Measurements from ENCODE around the gene TMEM182. TPM values are rescaled to one million over a fixed set of nuclear protein-coding genes. Genes with fewer than 3 reads are reported as not detected.

The TMEM182 gene
- total RNA-seq, 1 experiment from 2014 or later = 6.5 TPM

- no peaks in the 10 kb centered on the region for H3K27me3 ChIP-seq (ENCODE audit: low read length)
- H3K9me2 ChIP-seq (replicated peaks; ENCODE audit: low read length) = no peaks in the 10 kb centered on the region
- ChIA-PET POLR2A (ENCODE audit: unreplicated experiment) (no interaction called here), CTCF (interaction anchor here (0.6 to 0.8 kb wide), 2 partner anchors 10 to 265 kb away, joined by 3 read pairs; no protein-coding TSS in a partner anchor)
- DNase-seq (peak; percentile 78), ATAC-seq (no peak)
- no peak overlapping the region for H3K4me2 ChIP-seq (ENCODE audit: low read length)
- no peaks in the 10 kb centered on the region for H3K79me2 ChIP-seq (ENCODE audit: low read length)
- BruUV-seq (replicated peaks) = no TSS peak
- no peaks in the 10 kb centered on the region for H4K20me1 ChIP-seq (ENCODE audit: low read length)
- no peak overlapping the region for H3K4me3 ChIP-seq (ENCODE audit: low read length)
- H2AFZ ChIP-seq (ENCODE audit: low read length) = no peak overlapping the region
- no peaks in the 10 kb centered on the region for H3K9me3 ChIP-seq (ENCODE audit: low read length)
- TF ChIP-seq CTCF (conservative IDR thresholded peaks at IDR 0.05; ENCODE audit: low read depth, low read length) = peak; percentile 92
- no peak for TF ChIP-seq EZH2 (IDR thresholded peaks at IDR 0.05; ENCODE audit: low read length, unreplicated experiment)
- TF ChIP-seq EZH2phosphoT487 (IDR thresholded peaks at IDR 0.05; ENCODE audit: borderline replicate concordance, low read length) = no peak
- no peak overlapping the region for H3K27ac ChIP-seq (ENCODE audit: low read length)
- no peak overlapping the region for H3K9ac ChIP-seq (ENCODE audit: low read length)
- H3K4me1 ChIP-seq (ENCODE audit: insufficient read depth, low read length) = no peaks in the 10 kb centered on the region
- H3K36me3 ChIP-seq (ENCODE audit: low read depth, low read length) = no peaks in the 10 kb centered on the region
- no peaks in the 10 kb centered on the region for H3F3A ChIP-seq (ENCODE audit: low read length, unreplicated experiment)
- intact Hi-C loops (cut with micrococcal nuclease) = no loop called here
Observed at GRCh38 chr2:102839668-102840388, 78.0 kb downstream of the TMEM182 start.

- ATAC-seq (peak; percentile 96), DNase-seq (peak; percentile 74)
- intact Hi-C loops (cut with micrococcal nuclease) = loop anchor here (1.0 kb wide), 1 partner anchor 31 kb away; no protein-coding TSS in a partner anchor
- Histone ChIP-seq H4K20me1 (ENCODE audit: low read length) (no peaks in the 10 kb centered on the region), H3K9me2 (replicated peaks; ENCODE audit: low read length) (no peaks in the 10 kb centered on the region), H3K9me3 (ENCODE audit: low read length) (no peaks in the 10 kb centered on the region), H3K27me3 (ENCODE audit: low read length) (no peaks in the 10 kb centered on the region), H3K9ac (ENCODE audit: low read length) (no peak overlapping the region), H3F3A (ENCODE audit: low read length, unreplicated experiment) (no peaks in the 10 kb centered on the region), H3K36me3 (ENCODE audit: low read depth, low read length) (no peaks in the 10 kb centered on the region), H2AFZ (ENCODE audit: low read length) (no peak overlapping the region), H3K4me2 (ENCODE audit: low read length) (0 out of 2 replicates have a peak overlapping the region, but pooled peaks have one; percentile 18), H3K4me3 (ENCODE audit: low read length) (no peak overlapping the region), H3K4me1 (ENCODE audit: insufficient read depth, low read length) (no peaks in the 10 kb centered on the region), H3K27ac (ENCODE audit: low read length) (no peak overlapping the region), H3K79me2 (ENCODE audit: low read length) (no peaks in the 10 kb centered on the region)
- CTCF ChIA-PET = no interaction called here
- BruUV-seq (replicated peaks) = no TSS peak
- TF ChIP-seq EZH2 (IDR thresholded peaks at IDR 0.05; ENCODE audit: low read length, unreplicated experiment) = no peak
- TF ChIP-seq EZH2phosphoT487 (IDR thresholded peaks at IDR 0.05; ENCODE audit: borderline replicate concordance, low read length) = no peak
- peak; percentile 81 for TF ChIP-seq CTCF (conservative IDR thresholded peaks at IDR 0.05; ENCODE audit: low read depth, low read length)
- POLR2A ChIA-PET (ENCODE audit: unreplicated experiment) = no interaction called here
Observed at GRCh38 chr2:102841107-102841840, 79.4 kb downstream of the TMEM182 start.

Data from PC-3 (cell line).